ENCODE results near the gene SMAD2.

DNA sequence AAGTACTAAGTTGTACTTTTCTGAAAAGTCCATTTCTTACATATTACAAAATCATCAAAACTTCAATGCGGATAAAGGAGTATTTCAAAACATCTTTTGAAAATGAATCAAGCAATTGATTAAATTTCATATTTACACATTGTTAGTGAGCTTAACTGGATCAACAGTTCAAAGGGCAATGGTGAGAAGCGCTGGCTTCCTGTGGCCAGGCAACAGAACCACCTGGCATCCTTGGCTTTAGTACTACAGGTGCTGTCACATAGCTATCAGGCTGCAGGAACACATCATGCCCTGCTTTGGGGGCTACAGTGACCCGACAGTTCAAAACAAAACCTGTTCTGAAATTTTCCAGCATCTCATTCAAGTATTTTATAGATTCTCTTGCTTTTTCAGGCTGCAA is 59.2 kb downstream of the SMAD2 start:
- TF ChIP-seq, protein P1, sequence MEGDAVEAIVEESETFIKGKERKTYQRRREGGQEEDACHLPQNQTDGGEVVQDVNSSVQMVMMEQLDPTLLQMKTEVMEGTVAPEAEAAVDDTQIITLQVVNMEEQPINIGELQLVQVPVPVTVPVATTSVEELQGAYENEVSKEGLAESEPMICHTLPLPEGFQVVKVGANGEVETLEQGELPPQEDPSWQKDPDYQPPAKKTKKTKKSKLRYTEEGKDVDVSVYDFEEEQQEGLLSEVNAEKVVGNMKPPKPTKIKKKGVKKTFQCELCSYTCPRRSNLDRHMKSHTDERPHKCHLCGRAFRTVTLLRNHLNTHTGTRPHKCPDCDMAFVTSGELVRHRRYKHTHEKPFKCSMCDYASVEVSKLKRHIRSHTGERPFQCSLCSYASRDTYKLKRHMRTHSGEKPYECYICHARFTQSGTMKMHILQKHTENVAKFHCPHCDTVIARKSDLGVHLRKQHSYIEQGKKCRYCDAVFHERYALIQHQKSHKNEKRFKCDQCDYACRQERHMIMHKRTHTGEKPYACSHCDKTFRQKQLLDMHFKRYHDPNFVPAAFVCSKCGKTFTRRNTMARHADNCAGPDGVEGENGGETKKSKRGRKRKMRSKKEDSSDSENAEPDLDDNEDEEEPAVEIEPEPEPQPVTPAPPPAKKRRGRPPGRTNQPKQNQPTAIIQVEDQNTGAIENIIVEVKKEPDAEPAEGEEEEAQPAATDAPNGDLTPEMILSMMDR (IDR thresholded peaks at IDR 0.05) = no peak
- no peak for TF ChIP-seq ZFX (IDR thresholded peaks at IDR 0.05; ENCODE audit: borderline replicate concordance)

Data from 22Rv1 (cell line).